GM19043 (cell line): ENCODE data around the gene C10orf143.
"Not testable (repeated sequence)": the region's sequence is repeated elsewhere in the genome, so short reads cannot be mapped to it uniquely, and the experiment has no call there.

Experiments
- ATAC-seq: cut with Tn5 transposase; IDR thresholded peaks from one replicate; pipeline ENCODE4 v1.9.1; 2021; ENCODE audit warnings: low read depth; ENCODE audit not compliant: unreplicated experiment

C10orf143 gene

DNA sequence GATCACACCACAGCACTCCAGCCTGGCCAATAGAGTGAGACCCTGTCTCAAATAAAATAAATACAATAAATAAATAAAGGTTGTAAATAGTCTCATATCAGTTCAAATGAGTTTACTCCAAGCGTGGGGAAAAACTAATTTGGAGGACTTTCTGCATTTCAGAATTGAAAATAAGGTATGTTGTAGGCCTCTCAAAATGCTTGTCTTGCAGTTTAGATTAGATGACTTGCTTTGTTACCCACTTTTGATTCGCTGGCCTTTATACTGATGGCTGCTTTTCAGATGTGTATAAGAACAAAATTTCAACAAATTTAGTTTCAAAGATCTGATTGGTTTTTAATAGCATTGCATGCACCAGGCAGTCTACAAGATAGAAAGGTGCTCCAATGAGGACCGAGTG is 2.2 kb upstream of the C10orf143 start:
- ATAC-seq = no peak

DNA sequence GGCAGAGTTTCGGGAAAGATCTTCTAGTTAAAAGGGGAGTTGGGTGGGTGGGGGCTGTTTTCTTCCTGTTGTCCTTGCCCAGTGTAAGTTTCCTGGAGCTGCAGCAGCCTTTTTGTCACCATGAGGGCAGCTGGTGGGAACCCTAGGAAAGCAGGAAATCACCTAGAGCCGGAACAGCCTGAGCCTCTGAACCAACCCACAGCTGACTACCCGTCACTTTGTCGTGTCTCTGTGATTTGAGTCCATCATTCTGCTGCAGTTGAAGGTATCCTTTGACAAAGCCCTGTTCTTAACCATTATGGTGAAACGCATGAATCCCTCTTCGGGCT is 1.2 kb upstream of the C10orf143 start:
- ATAC-seq = no peak

- peak; percentile 80 for ATAC-seq
Measured at GRCh38 chr10:130111113-130111851, 652 bp upstream of the C10orf143 start.

GRCh38 chr10:130109796-130110245 is 809 bp downstream of the C10orf143 start:
- no peak for ATAC-seq

DNA sequence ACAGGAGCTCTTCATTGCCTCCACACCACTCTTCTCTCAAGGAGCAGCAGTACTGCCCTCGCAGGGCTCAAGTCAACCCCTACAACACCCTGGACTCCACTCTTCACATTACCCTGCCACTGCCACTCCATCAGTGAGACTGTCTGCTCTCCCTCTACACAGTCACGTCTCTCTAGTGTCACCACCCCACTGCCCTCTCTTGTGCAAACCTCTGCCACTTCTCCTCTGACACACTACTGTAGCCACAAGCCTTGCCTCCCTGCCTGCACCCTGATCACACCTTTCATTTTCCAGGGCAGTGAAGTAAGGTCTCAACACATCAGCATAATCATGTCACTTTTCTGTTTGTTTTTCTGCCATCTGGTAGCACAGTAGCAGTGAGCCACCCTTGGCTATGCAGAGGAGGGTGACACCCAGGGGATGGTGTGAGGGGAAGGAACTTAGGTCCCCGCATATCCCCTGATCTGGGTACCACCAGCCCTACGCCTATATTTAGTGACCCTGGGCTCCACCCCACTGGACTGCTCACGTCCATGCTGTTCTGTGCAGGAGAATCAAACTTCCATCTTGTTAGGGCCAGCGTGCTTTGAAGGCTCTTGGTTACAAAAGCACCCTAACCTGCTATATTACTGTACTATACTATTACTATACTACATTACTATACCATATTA is 1.6 kb downstream of the C10orf143 start:
- ATAC-seq = no peak

GRCh38 chr10:130108146-130108545 is 2.5 kb downstream of the C10orf143 start:
- not testable (repeated sequence) for ATAC-seq

DNA sequence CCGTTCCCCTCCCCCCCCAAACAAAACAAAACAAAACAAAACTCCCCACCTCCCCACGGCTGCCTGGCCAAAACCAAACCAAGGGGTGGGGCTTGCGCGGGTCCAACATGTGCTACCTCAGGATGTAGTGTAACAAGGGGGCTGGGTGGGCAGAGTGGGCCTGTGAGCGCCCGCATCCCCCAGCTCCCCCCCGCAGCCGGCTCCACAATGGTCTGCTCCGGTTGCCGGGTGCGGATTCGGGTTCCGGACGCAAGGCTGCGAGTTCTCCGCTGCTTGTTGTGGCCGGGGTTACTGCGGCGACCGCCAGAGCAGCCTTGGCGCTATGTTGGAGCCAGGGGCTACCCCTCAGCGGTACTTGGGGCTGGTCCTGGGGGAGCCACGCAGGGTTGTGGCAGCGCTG is 4.9 kb downstream of the C10orf143 start:
- no peak for ATAC-seq

DNA sequence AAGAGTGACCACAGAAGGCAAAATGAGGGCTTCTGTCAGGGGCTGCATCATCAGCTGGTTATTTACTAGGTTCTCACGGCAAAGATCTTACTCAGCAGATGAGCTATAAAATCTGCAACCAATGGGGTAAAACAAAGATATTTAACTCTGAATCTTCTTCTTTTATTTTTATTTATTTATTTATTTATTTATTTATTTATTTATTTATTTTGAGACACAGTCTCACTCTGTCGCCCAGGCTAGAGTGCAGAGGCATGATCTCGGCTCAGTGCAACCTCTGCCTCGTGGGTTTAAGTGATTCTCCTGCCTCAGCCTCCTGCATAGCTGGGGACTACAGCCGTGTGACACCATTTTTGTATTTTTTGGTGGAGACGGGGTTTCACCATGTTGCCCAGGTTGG is 11.3 kb downstream of the C10orf143 start:
- ATAC-seq = no peak

GRCh38 chr10:130090565-130090964 is 20.1 kb downstream of the C10orf143 start:
- ATAC-seq = not testable (repeated sequence)

DNA sequence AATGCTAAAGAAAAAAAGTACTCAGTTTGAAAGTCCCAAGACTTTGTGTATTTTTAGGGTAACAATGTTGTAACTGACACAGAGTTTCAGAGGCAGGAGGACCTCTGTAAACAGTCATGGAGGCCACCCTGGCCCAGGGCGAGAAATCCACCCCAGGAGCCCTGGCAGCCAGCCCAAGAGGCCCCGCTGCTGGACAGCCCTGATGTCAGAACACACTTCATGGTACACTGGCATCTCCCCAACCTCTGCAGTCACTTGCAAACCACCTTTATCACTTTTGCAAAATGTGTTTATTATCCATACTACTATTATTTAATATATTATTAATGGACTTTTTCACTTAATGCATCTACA is 30.2 kb downstream of the C10orf143 start:
- ATAC-seq = no peak

- no peak for ATAC-seq
Measured at GRCh38 chr10:130079614-130080460, 30.8 kb downstream of the C10orf143 start.

DNA sequence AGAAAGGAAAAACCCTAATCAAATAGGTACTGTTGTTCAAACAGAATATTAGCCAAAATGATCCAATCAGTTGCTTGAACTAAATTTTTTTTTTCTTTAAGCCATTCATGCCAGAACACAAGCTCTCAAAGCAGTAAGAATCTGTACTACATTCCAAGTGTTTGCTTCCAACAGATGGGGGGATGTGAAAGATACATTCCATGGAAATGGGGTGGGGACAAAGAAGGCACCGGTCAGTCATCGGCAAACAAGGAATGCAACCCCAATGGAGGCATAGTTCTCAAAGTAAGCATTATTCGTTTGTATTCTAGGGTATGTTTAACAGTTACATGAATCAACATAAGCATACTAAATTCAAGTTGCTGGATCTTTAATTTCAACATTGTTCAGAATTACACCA is 32.5 kb downstream of the C10orf143 start:
- no peak for ATAC-seq

DNA sequence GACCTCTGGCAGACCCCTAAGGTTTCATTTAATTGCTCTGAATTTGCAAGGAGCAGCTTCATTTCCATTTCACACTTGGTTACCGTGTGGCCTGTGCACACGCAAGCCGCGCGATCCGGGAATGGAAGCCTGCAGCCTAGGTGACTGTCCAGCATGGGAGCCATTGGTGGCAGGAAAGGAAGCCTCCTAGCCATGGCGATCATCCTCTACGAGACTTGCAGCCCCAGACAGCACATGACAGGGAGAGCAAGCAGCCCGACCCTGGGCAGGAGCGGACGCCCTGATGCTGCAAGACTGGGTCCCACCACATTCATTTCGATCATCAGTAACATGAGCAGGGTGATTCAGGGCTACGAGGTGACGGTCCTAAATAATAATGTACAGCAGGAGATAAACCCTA is 33.9 kb downstream of the C10orf143 start:
- ATAC-seq = no peak

DNA sequence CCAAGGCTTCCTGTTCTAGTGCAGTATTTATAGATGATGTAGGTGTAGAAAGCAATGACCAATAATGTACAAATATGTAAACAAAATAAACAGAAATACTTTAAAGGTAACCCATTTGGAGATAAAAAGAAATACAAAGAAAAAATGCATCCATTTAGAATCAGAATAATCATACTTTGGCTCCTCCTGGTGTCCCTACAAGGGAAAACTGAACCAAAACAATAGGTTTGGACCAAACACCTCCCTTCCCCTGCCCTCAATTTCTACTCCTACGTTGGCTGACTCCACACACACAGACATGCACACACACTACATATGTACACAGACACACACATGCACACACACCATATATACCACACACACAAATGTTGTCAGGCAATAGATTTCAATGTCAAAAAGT is 36.0 kb downstream of the C10orf143 start:
- no peak for ATAC-seq

- ATAC-seq = no peak
Measured at GRCh38 chr10:130073912-130074311, 36.7 kb downstream of the C10orf143 start.

GRCh38 chr10:130072247-130072646 is 38.4 kb downstream of the C10orf143 start:
- no peak for ATAC-seq

- no peak for ATAC-seq
Measured at GRCh38 chr10:130067893-130068292, 42.7 kb downstream of the C10orf143 start.

- no peak for ATAC-seq
Measured at GRCh38 chr10:130066743-130067142, 43.9 kb downstream of the C10orf143 start.

DNA sequence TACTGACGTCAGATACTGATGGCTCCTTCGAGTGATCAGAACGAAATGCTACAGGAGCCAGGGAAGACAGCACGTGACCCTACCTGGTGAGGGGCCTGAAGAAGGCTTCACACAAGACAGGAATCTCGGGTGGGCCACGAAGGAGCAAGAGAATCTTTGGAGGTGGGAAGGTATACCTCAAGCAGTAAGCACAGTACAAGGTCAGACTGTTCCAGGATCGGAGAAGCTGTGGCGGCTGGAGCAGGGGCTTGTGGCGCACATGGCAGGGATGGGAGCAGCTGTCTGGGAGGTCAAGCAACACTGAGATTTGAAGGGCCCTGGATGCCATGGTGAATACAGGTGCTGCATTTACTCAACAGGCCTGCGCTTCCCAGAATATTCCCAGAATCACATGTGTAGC is 45.4 kb downstream of the C10orf143 start:
- ATAC-seq = no peak

DNA sequence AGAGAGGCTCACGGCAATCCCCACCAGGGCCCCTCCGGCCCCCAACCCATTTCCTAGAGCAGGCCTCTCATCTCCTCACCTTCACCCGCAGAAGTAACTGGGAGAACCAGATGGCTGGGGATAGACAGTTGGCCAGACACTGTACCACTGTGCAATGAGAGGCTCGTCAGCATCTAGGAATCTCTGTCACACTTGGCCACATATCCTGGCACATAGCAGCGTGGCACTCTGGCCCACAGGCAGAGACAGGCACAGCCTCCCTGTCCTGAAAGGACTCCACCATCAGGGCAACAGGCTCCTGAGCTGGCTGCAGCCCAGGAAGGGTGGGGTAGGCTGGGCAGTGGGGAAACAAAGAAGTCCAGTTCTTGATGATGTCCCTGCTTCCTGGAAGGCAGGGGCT is 45.8 kb downstream of the C10orf143 start:
- no peak for ATAC-seq

- no peak for ATAC-seq
Measured at GRCh38 chr10:130062976-130063375, 47.7 kb downstream of the C10orf143 start.
